Ishikawa (cell line): ENCODE data around the gene FCN1.

Experiments used
- CEBPB ChIP-seq: IDR thresholded peaks from 2 replicates; pipeline ENCODE4 v1.6.1; 2012
- CREB1 ChIP-seq: IDR thresholded peaks from 2 replicates; pipeline ENCODE4 v1.6.1; 2012; ENCODE audit warnings: low read depth
- EGR1 ChIP-seq: IDR thresholded peaks from 2 replicates; pipeline ENCODE4 v1.6.1; 2012
- EP300 ChIP-seq: IDR thresholded peaks from 2 replicates; pipeline ENCODE4 v1.6.1; 2012; ENCODE audit warnings: borderline replicate concordance
- FOXM1 ChIP-seq: IDR thresholded peaks from 2 replicates; pipeline ENCODE4 v1.6.1; 2012; ENCODE audit warnings: low read depth, borderline replicate concordance
- MAX ChIP-seq: IDR thresholded peaks from 2 replicates; pipeline ENCODE4 v1.6.1; 2012
- NFIC ChIP-seq: IDR thresholded peaks from 2 replicates; pipeline ENCODE4 v1.6.1; 2012
- RAD21 ChIP-seq: IDR thresholded peaks from 2 replicates; pipeline ENCODE4 v1.6.1; 2012; ENCODE audit warnings: low read depth
- TAF1 ChIP-seq: IDR thresholded peaks from 2 replicates; pipeline ENCODE4 v1.6.1; 2012; ENCODE audit warnings: low read depth, mild to moderate bottlenecking
- TCF12 ChIP-seq: IDR thresholded peaks from 2 replicates; pipeline ENCODE4 v1.6.1; 2012; ENCODE audit warnings: low read depth
- TEAD4 ChIP-seq: IDR thresholded peaks from 2 replicates; pipeline ENCODE4 v1.6.1; 2012
- USF1 ChIP-seq: IDR thresholded peaks from 2 replicates; pipeline ENCODE4 v1.6.1; 2012
- YY1 ChIP-seq: IDR thresholded peaks from 2 replicates; pipeline ENCODE4 v1.6.1; 2012; ENCODE audit warnings: low read depth
- ZBTB7A ChIP-seq: IDR thresholded peaks from 2 replicates; pipeline ENCODE4 v1.6.1; 2012; ENCODE audit warnings: low read depth
- TF ChIP-seq, protein P1 (sequence below): IDR thresholded peaks from 2 replicates; pipeline ENCODE4 v1.6.1; 2012; ENCODE audit warnings: low read depth, mild to moderate bottlenecking

The FCN1 gene

DNA sequence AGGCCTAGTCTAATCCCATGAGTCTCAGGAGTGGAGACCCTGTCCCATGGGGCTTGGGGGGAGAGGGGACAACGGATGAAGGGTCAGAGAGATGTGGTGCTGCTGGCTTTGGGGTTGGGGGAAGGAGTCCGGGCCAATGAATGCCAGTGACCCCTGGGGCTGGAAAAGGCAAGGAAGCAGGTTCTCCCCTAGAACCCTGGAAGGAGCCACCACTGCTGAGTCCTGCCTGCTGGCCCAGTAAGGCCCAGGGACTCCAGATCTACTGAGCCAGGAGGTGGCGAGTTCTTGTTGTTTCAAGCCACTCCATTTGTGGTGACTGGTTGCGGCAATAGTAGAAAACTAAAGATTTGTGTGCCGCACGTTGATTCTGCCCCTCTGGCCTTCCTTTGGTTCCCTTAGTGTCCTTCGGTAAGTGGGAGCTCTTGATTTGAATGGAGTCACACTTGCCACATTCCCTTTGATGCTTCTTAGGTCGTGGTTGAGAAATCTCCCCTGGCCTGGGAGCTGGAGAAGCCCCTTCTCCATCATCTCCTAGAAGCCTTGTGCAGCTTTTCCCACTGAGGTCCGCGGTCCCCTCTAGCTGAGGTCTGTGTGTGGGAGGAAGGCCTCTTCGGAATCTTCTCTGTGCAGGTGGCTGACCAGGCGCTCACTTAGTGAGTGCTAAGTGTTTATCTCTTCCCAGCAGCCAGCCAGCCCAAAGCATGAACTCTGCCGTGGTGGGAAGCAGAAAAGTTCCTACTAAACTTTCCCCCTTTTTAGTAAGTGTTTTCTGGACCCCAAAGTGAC lies 9.0 kb downstream of the FCN1 start:
- TF ChIP-seq TCF12: no peak
- no peak for TF ChIP-seq CREB1

DNA sequence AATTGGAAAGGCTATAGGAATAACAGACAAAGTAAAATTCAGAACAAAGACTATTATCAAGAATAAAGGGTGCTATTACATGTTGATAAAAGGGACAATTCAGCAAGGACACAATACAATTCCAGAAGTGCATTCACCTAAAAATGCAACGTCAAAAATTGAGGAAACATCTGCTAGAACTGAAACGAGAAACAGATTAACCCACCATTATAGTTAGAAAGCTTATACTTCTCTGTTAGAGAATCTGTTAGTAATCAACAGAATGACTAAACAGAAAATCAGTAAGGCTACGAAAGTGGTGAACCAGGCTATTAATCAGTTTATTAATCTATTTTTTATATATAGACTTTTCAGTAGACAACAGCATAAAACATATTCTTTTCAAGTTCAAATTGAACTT lies 14.8 kb downstream of the FCN1 start:
- no peak for TF ChIP-seq CEBPB
- TF ChIP-seq EGR1: no peak
- TF ChIP-seq RAD21: no peak

DNA sequence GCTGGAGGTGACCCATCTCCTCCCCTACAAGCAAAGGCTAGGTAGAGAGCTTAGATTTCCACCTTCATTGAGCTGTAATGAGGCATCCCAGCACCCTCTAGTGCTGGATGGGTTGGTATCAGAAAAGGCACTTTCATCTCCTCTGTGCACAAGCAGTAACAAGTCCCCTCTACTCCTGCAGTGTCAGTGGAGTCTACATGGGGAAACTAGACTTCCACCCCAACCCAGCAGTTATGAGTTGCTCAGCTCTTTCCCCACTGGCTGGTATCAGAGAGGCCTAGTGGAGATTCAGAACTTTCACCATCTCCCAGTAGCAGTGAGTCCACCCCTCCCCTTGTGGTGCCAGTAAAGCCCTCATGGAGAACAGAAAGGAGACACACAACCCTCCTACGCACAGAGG lies 17.9 kb downstream of the FCN1 start:
- TF ChIP-seq TEAD4: no peak
- TF ChIP-seq EGR1: no peak
- no peak for TF ChIP-seq NFIC
- TF ChIP-seq TAF1: no peak
- no peak for TF ChIP-seq RAD21
- TF ChIP-seq, protein P1, sequence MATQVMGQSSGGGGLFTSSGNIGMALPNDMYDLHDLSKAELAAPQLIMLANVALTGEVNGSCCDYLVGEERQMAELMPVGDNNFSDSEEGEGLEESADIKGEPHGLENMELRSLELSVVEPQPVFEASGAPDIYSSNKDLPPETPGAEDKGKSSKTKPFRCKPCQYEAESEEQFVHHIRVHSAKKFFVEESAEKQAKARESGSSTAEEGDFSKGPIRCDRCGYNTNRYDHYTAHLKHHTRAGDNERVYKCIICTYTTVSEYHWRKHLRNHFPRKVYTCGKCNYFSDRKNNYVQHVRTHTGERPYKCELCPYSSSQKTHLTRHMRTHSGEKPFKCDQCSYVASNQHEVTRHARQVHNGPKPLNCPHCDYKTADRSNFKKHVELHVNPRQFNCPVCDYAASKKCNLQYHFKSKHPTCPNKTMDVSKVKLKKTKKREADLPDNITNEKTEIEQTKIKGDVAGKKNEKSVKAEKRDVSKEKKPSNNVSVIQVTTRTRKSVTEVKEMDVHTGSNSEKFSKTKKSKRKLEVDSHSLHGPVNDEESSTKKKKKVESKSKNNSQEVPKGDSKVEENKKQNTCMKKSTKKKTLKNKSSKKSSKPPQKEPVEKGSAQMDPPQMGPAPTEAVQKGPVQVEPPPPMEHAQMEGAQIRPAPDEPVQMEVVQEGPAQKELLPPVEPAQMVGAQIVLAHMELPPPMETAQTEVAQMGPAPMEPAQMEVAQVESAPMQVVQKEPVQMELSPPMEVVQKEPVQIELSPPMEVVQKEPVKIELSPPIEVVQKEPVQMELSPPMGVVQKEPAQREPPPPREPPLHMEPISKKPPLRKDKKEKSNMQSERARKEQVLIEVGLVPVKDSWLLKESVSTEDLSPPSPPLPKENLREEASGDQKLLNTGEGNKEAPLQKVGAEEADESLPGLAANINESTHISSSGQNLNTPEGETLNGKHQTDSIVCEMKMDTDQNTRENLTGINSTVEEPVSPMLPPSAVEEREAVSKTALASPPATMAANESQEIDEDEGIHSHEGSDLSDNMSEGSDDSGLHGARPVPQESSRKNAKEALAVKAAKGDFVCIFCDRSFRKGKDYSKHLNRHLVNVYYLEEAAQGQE: no peak
- TF ChIP-seq ZBTB7A: no peak
- TF ChIP-seq MAX: no peak
- TF ChIP-seq EP300: no peak
- TF ChIP-seq FOXM1: no peak
- TF ChIP-seq YY1: no peak
- TF ChIP-seq TCF12: no peak
- no peak for TF ChIP-seq USF1
- no peak for TF ChIP-seq CEBPB
- TF ChIP-seq CREB1: no peak

DNA sequence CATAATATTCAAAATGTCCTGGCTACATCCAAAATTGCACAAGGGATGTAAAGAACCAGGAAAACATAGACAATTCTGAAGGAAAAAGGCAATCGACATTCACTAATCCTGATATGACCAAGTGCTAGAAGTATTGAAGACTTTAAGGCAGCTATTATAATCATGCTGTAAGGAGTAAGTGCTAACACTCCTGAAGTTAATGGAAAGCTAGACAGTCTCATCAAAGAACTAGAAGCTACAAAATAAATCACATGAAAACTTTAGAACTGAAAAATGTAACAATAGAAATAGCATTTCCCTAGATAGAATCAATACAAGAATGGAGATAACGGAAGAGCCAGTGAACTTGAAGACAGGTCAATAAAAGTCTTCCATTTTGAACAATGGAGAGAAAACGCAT lies 18.5 kb downstream of the FCN1 start:
- TF ChIP-seq ZBTB7A (no peak), TEAD4 (no peak), MAX (no peak), YY1 (no peak), TCF12 (no peak), RAD21 (no peak), CREB1 (no peak)

DNA sequence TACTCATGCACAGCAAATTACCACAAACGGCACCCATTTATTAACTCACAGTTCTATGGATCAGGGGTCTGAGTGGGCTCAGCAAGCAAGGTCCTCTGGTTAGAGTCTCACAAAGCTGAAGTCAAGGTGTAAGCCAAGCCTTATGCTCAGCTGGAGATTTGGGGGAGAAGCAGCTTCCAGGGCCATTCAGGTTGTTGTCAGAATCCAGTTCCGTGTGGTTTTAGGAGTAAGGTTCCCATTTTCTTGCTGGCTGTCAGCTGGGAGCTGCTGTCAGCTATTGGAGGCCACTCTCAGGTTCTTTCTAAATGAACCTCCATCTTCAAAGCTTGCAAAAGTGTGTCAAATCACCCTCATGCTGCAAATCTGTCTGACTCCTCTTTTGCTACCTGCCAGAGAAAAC lies 19.4 kb downstream of the FCN1 start:
- TF ChIP-seq TCF12 (no peak), EGR1 (no peak), TAF1 (no peak), RAD21 (no peak), NFIC (no peak), ZBTB7A (no peak), EP300 (no peak), MAX (no peak), TEAD4 (no peak), FOXM1 (no peak), YY1 (no peak), CEBPB (no peak), CREB1 (no peak), USF1 (no peak)
- TF ChIP-seq, protein P1: no peak

GRCh38 chr9:134897584-134898170 lies 20.0 kb downstream of the FCN1 start:
- TF ChIP-seq USF1 (no peak), NFIC (no peak), FOXM1 (no peak), YY1 (no peak), EP300 (no peak), ZBTB7A (no peak), CEBPB (no peak), CREB1 (no peak), MAX (no peak), EGR1 (no peak), RAD21 (no peak), TEAD4 (no peak), TCF12 (no peak), TAF1 (no peak)
- TF ChIP-seq, protein P1: no peak
